Aorta (tissue), 5 donors: Measurements from ENCODE around the gene ALLC. TPM values are rescaled to one million over a fixed set of nuclear protein-coding genes. Genes with fewer than 3 reads are reported as not detected.

ENCODE experiments used
- ATAC-seq: fragments of 200-7000 bp; cut with Tn5 transposase; one replicate; pipeline ENCODE4 v1.9.1; 2022; ENCODE audit warnings: moderate library complexity; ENCODE audit not compliant: low FRiP score
- DNase-seq, 2 donors: peaks; one replicate each; pipeline ENCODE4 v3.0.0-alpha.2; 2020
- H3K27ac ChIP-seq, 2 donors: one replicate each; pipeline ENCODE4 v1.5.1; 2013; ENCODE audit warnings: low read length in 2 of 2, mild to moderate bottlenecking in 2 of 2, moderate library complexity in 2 of 2, control low read depth in 1 of 2, inconsistent platforms in 1 of 2, low read depth in 1 of 2
- H3K27me3 ChIP-seq, 2 donors: one replicate each; pipeline ENCODE4 v1.6.1; 2013; ENCODE audit warnings: control low read depth in 1 of 2, low read length in 1 of 2, mild to moderate bottlenecking in 1 of 2, moderate library complexity in 1 of 2; ENCODE audit not compliant: insufficient read depth in 2 of 2, control insufficient read depth in 1 of 2
- H3K36me3 ChIP-seq, 2 donors: one replicate each; pipeline ENCODE4 v1.6.1; 2013; ENCODE audit warnings: control low read depth in 1 of 2, low read length in 1 of 2, mild to moderate bottlenecking in 1 of 2; ENCODE audit not compliant: insufficient read depth in 2 of 2, control insufficient read depth in 1 of 2
- H3K4me1 ChIP-seq, 2 donors: one replicate each; pipeline ENCODE4 v1.6.1; 2013; ENCODE audit warnings: low read length in 2 of 2, control low read depth in 1 of 2, mild to moderate bottlenecking in 1 of 2, moderate library complexity in 1 of 2; ENCODE audit not compliant: insufficient read depth in 2 of 2, control insufficient read depth in 1 of 2
- H3K4me3 ChIP-seq, 2 donors: one replicate each; pipeline ENCODE4 v1.5.1; 2013; ENCODE audit warnings: low read length in 2 of 2, control low read depth in 1 of 2, mild to moderate bottlenecking in 1 of 2
- H3K9me3 ChIP-seq: one replicate; pipeline ENCODE4 v1.6.1; 2013; ENCODE audit warnings: mild to moderate bottlenecking, low read length; ENCODE audit not compliant: control insufficient read depth
- WGBS, 2 donors: extraction: QIAGEN DNeasy Blood & Tissue Kit; methylation state at CpG; one replicate each; pipeline ENCODE4 v1.1.7; 2013; 5-methylcytosine and 5-hydroxymethylcytosine counted together
- intact Hi-C, 2 donors: fragments of 100-400 bp; cut with DNase I; formaldehyde crosslinking; loops; one replicate each; pipeline versions ENCODE4 v1.14.2 to v1.15.0; 2022
- polyA plus RNA-seq, 2 donors: library from polyadenylated mRNA; stranded (reverse); fragments of 200-250 nt; gene quantifications; one replicate each; pipeline ENCODE4 v1.2.3, GENCODE V29; 2013
- total RNA-seq, 2 donors: library from RNA; stranded (reverse); fragmentation: NEBNext Ultra II Directional; extraction: Animal tissue kit (Norgen Biotek cat#: 25700); gene quantifications; one replicate each; pipeline ENCODE4 v1.2.1, GENCODE V29; 2021
- donor health status: healthy with polysubstance abuse.
- donor health status: Bipolar disorder and iron deficiency.
- donor health status: DM: no; HTN: no; CAD: no.
- donor health status: DM: no; HTN: no; CAD: no.
- donor health status: DM: yes; HTN: yes; CAD: no.

Gene ALLC
- total and polyA plus RNA-seq, 4 donors, result 1.4 to 5.3 TPM; not detected in 2

DNA sequence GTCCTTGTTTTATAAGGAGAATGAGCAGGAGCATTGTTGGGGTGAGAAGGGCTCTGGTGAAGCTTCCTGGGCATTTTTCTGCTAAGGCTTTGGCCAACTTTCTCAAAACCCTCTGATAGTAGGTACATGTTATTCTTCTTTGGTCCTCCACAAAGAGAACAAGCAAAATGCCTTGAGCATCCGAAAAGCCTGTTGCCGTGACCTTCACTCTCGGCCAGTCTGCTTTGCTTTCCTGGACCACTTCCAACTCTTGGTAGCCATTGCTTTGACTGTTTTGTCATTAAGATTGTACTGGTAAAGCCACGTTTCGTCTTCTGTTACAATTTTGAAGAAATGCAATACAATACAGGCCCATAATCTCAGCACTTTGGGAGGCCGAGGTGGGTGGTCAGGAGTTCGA lies 27.4 kb upstream of the ALLC start:
- H3K27me3 ChIP-seq, result no peaks in the 10 kb centered on the region
- ATAC-seq, result no peak
- no peaks in the 10 kb centered on the region for H3K4me1 ChIP-seq
- no peaks in the 10 kb centered on the region for H3K36me3 ChIP-seq
- intact Hi-C loops, result no loop called here
- H3K27ac ChIP-seq, result no peak overlapping the region
- DNase-seq, result peak in 1 of 2 donors; percentile 15
- H3K4me3 ChIP-seq, result no peak overlapping the region
- WGBS, 2 donors, result 83 to 86% methylated on average over 7 of the region's 7 CpGs
- H3K9me3 ChIP-seq, result no peaks in the 10 kb centered on the region

DNA sequence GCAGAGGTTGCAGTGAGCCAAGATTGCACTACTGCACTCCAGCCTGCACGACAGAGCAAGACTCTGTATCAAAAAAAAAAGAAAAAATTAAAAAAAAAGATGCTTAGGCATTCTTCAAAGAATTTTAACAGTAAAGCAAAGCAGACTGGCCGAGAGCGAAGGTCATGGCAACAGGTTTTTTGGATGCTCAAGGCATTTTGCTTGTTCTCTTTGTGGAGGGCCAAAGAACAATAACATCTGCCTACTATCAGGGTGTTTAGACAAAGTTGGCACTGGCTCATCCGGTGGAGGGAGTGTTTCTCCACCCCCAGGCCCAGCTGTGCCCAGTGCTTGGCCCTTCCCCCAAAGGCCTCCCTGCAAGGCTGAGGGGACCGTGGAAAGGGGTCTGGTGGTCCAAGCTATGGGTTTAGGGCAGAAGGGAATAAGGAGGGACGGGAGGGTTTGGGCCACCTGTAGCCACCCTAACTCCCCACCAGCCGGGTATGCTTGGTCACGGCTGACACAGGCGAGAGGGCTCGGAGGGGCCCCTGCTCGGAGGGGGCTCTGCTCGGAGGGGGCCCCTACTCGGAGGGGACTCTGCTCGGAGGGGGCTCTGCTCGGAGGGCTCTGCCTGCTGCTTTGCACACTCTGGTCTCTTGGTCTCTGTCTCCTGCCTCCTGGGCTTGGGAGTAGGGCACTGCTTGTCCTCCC lies 26.7 kb upstream of the ALLC start:
- Histone ChIP-seq H3K4me1 (no peaks in the 10 kb centered on the region), H3K9me3 (no peaks in the 10 kb centered on the region), H3K27me3 (no peaks in the 10 kb centered on the region), H3K4me3 (no peak overlapping the region), H3K36me3 (no peaks in the 10 kb centered on the region), H3K27ac (no peak overlapping the region)
- ATAC-seq, result no peak
- intact Hi-C loops, result no loop called here
- WGBS, 2 donors, result 82 to 89% methylated on average over 15 of the region's 15 CpGs
- peak in 1 of 2 donors; percentile 68 for DNase-seq

DNA sequence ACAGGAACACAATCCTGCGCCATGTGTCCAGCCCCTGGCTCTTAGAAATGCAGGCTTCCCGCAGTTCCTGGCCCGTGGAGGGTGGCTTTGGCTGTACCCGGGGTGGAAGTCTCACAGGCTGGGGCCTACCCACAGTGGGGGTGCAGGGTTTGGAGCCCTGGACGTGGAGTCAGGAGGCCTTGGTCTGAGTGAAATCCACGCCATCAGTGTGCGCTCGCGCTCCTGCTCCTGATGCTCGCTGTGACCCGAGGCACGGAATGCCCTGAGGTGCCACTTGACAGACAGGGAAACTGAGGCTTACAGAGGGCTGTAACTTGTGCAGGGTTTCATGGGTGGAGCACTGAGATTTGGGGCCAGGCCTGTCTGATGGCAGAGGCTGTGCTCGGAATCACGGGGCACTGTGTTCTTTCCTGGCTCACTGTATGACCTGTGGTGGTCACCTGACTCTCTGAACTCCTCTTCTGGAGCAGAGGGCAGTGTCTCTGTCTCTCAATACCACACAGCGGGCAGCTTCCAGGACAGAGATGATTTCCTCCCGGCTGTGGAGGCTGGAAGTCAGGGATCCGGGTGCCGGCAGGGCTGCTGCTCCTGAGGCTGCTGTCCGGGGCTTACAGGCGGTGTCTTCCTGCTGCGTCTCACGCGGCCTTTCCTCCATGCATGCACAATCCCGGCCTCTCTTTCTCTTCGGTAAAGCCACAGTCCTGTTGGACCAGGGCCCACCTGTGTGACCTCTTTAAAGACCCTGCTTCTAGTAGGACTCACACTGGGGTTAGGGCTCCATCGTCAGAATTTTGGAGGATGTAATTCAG lies 25.9 kb upstream of the ALLC start:
- Histone ChIP-seq H3K36me3 (no peaks in the 10 kb centered on the region), H3K9me3 (no peaks in the 10 kb centered on the region), H3K4me3 (no peak overlapping the region), H3K27me3 (no peaks in the 10 kb centered on the region), H3K4me1 (no peaks in the 10 kb centered on the region), H3K27ac (no peak overlapping the region)
- WGBS, 2 donors, result 89 to 94% methylated on average over 26 of the region's 26 CpGs
- ATAC-seq (no peak), DNase-seq (peak in 1 of 2 donors; percentile 45)
- intact Hi-C loops, result no loop called here

DNA sequence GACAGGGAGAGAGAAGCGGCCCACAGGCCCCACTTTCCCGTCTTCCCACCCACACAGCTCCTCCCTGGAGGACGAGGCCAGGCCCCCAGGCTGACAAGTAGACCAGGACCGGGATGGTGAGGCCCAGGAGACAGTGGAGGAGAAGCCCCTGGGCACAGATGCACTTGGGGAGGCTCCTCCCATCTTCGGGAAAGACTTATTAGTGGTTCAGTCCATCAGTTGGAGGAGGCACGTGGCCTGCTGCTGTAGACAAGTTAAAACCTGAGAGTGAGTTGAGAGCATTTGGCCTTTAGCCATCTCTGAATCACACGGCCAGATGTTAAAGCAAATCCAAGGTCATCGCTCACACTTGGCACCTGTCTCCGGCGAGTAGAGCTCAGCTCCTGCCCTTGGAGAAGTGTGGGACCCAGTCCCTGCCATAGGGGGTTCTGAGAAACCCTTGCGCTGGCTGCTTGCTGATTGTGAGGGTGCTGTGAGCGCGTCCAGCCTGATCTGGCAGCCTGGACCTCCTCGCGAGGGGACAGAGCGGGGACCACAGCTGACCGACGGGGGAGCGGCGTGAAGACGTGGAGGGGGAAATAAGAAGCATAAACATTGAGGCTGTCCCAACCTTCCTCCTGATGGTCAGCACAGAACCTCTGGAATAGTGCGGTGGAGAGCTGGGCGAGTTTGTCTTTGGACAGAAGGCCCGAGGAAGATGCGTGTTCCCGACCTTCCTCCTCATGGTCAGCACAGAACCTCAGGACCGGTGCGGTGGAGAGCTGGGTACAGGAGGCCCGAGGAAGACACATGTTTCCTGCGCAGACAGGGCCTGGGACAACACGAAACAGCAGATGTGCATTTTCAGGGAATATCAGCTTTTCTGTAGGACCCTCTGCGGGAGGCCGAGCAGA lies 24.7 kb upstream of the ALLC start:
- no peaks in the 10 kb centered on the region for H3K27me3 ChIP-seq
- WGBS, 2 donors, result 84 to 85% methylated on average over 33 of the region's 33 CpGs
- ATAC-seq (no peak), DNase-seq (peak; percentile 37 to 46)
- H3K27ac ChIP-seq, result no peak overlapping the region
- intact Hi-C loops, result no loop called here
- H3K9me3 ChIP-seq, result no peaks in the 10 kb centered on the region
- no peaks in the 10 kb centered on the region for H3K4me1 ChIP-seq
- no peaks in the 10 kb centered on the region for H3K36me3 ChIP-seq
- H3K4me3 ChIP-seq, result no peak overlapping the region

DNA sequence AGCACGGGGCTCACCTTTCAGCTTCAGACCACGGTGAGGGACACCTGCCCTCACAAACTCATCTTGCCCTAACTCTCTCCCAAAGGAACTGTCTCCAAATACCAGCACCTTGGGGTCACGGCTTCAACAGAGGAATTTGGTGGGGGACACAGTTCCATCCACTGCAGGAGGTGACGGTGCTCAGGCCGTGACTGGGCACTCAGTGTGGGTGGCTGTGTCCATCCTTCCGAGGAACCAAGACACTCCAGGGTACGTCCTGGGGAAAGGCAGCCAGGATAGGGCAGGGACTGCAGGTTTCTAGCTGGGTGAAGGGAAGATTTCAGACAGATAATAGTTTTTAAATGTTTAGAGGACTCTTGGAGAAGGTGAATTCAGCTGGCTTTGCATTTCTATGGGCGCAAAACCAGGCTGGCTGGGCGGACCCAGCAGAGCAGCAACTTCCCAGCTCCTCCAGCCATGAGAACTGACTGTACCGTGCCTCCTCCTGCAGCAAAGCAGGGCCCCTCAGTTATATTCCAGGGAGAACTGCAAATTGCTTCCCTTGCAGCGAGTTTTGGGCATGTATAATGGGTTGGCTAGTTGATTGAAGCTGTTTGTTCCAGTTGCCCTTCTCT lies 23.9 kb upstream of the ALLC start:
- ATAC-seq (no peak), DNase-seq (peak in 1 of 2 donors; percentile 28)
- Histone ChIP-seq H3K4me1 (no peaks in the 10 kb centered on the region), H3K4me3 (no peak overlapping the region), H3K36me3 (no peaks in the 10 kb centered on the region), H3K27me3 (no peaks in the 10 kb centered on the region), H3K27ac (no peak overlapping the region), H3K9me3 (no peaks in the 10 kb centered on the region)
- 88 to 89% methylated on average over 11 of the region's 11 CpGs for WGBS, 2 donors
- intact Hi-C loops, result no loop called here

DNA sequence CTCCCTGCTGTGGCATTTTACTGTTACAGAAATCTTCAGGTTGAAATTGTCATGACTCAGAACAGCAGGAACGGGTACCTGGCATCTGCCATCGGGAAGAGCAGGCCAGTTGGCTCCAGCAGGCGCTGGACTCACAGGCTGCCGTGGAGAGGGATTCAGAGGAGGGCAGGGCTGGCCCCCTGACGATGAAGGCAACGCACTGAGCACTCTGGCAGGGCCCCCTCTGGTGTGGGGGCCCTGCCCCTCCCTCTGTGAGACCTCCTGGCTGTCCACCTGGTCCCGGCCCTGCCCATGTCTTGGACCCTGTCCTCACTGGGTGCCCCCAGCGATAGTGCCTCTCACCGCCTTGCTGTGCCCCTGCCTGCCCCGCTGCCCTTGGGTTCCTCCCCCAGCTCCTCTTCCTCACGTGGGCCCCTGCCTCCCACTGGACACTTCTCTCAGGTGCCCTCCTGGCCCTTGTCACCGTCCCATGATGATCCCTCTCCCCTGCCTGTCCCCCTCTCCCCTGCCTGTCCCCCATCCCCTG lies 23.3 kb upstream of the ALLC start:
- ATAC-seq, result no peak
- DNase-seq, result peak; percentile 30 to 55
- Histone ChIP-seq H3K4me1 (no peaks in the 10 kb centered on the region), H3K27ac (no peak overlapping the region), H3K27me3 (no peaks in the 10 kb centered on the region), H3K4me3 (no peak overlapping the region), H3K36me3 (no peaks in the 10 kb centered on the region), H3K9me3 (no peaks in the 10 kb centered on the region)
- 82 to 84% methylated on average over 11 to 12 of the region's 12 CpGs for WGBS, 2 donors
- intact Hi-C loops, result no loop called here

DNA sequence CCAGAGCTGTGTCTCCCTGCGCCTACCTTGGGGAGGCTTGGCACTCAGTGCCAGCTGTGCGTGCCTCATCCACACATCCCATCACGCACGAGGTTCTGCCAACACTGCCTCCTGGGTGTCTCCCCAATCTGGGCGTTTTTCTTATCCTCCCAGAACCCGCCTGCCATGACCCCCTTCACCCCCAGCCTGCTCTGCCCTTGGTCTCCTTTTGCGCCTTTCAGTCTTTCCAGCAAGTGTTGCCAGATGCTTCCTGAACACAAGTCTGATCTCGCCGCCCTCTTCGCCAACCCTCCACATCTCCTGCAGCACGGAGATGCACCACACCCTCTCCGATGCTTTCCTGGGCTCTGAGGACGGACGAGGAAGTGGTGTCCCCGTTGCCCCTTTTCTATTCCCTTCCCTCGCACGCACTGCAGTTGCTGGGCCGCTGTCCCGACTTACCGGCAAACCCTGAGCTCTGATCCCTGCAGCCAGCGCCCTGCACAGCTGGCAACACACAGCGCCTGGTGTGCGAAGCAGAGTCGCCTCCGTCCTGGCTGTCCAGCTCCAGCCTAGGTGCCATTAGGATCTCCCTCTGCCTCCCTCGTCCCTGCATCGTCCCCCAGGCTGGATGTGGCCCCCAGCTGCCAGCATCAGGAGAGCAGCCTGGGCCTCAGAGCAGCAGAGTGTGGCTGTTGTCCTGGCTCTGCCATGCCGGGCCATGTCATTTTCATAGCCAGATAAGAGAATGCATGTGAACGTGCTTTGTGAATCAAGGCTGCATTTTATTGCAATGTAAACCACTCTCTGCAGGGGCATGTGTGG lies 22.6 kb upstream of the ALLC start:
- no peak overlapping the region for H3K27ac ChIP-seq
- no peaks in the 10 kb centered on the region for H3K36me3 ChIP-seq
- H3K27me3 ChIP-seq, result no peaks in the 10 kb centered on the region
- H3K4me3 ChIP-seq, result no peak overlapping the region
- peak; percentile 36 to 46 for DNase-seq
- 80 to 81% methylated on average over 29 of the region's 29 CpGs for whole genome bisulfite sequencing, 2 donors
- no peaks in the 10 kb centered on the region for H3K4me1 ChIP-seq
- no peak for ATAC-seq
- intact Hi-C loops, result no loop called here
- no peaks in the 10 kb centered on the region for H3K9me3 ChIP-seq
